GM23338 (cell line): ENCODE results near the gene LSM11. TPM values are rescaled to one million over a fixed set of nuclear protein-coding genes. Genes with fewer than 3 reads are reported as not detected.
"Not testable (repeated sequence)": the region's sequence is repeated elsewhere in the genome, so short reads cannot be mapped to it uniquely, and the experiment has no call there.

Experiments used
- ATAC-seq: fragments of 200-7000 bp; cut with Tn5 transposase; 3 replicates; pipeline ENCODE4 v1.9.1; 2020
- DNase-seq: peaks from one replicate; pipeline ENCODE4 v3.0.0-alpha.2; 2015; ENCODE audit warnings: low spot score
- H2AFZ ChIP-seq: fragments of 200-600 bp; sonication (generic); 2 replicates; pipeline ENCODE4 v1.8.0; 2016; ENCODE audit warnings: antibody characterized with exemption, mild to moderate bottlenecking, moderate library complexity
- H3F3A ChIP-seq: fragments of 200-600 bp; sonication (generic); replicated peaks from 2 replicates; pipeline ENCODE4 v1.8.0; 2017; ENCODE audit warnings: antibody characterized with exemption, mixed run types, low read depth
- H3K27ac ChIP-seq: fragments of 200-600 bp; sonication (generic); 2 replicates; pipeline ENCODE4 v1.6.1; 2016; ENCODE audit warnings: low read depth
- H3K27me3 ChIP-seq: fragments of 200-600 bp; sonication (generic); 2 replicates; pipeline ENCODE4 v1.8.0; 2016; ENCODE audit warnings: mild to moderate bottlenecking, mixed run types, moderate library complexity; ENCODE audit not compliant: insufficient read depth
- H3K36me3 ChIP-seq: fragments of 200-600 bp; sonication (generic); 2 replicates; pipeline ENCODE4 v1.8.0; 2016; ENCODE audit warnings: mild to moderate bottlenecking; ENCODE audit not compliant: insufficient read depth
- H3K4me1 ChIP-seq: fragments of 200-600 bp; sonication (generic); 2 replicates; pipeline ENCODE4 v1.8.0; 2016; ENCODE audit warnings: mild to moderate bottlenecking, moderate library complexity; ENCODE audit not compliant: insufficient read depth
- H3K4me2 ChIP-seq: fragments of 200-600 bp; sonication (generic); 2 replicates; pipeline ENCODE4 v1.7.1; 2017; ENCODE audit warnings: mixed run types
- H3K4me3 ChIP-seq: fragments of 200-600 bp; sonication (generic); 2 replicates; pipeline ENCODE4 v1.6.1; 2016; ENCODE audit warnings: mixed run types
- H3K79me2 ChIP-seq: fragments of 200-600 bp; sonication (generic); replicated peaks from 2 replicates; pipeline ENCODE4 v1.8.0; 2017; ENCODE audit warnings: mild to moderate bottlenecking; ENCODE audit not compliant: insufficient read depth
- H3K9me2 ChIP-seq: fragments of 200-600 bp; sonication (generic); 2 replicates; pipeline ENCODE4 v1.8.0; 2017; ENCODE audit not compliant: insufficient read depth
- H4K20me1 ChIP-seq: fragments of 200-600 bp; sonication (generic); replicated peaks from 2 replicates; pipeline ENCODE4 v1.8.0; 2017; ENCODE audit warnings: mild to moderate bottlenecking; ENCODE audit not compliant: insufficient read depth
- H3K27ac Mint-ChIP-seq: 2 replicates; pipeline ENCODE4 v1.8.0; 2020; ENCODE audit warnings: inconsistent platforms, mild to moderate bottlenecking, moderate library complexity, mixed read lengths
- H3K27me3 Mint-ChIP-seq: 3 replicates; pipeline ENCODE4 v1.8.0; 2022; ENCODE audit warnings: low read depth, mild to moderate bottlenecking, moderate library complexity, mixed read lengths, inconsistent platforms; ENCODE audit not compliant: insufficient read depth, poor library complexity
- H3K36me3 Mint-ChIP-seq: 3 replicates; pipeline ENCODE4 v1.8.0; 2021; ENCODE audit warnings: low read depth, mild to moderate bottlenecking, inconsistent platforms, moderate library complexity, mixed read lengths
- H3K4me1 Mint-ChIP-seq: 3 replicates; pipeline ENCODE4 v1.8.0; 2020; ENCODE audit warnings: mild to moderate bottlenecking, inconsistent platforms, mixed read lengths
- H3K4me3 Mint-ChIP-seq: 3 replicates; pipeline ENCODE4 v1.8.0; 2021; ENCODE audit warnings: moderate library complexity, mild to moderate bottlenecking, inconsistent platforms, mixed read lengths
- H3K9me3 Mint-ChIP-seq: 3 replicates; pipeline ENCODE4 v1.8.0; 2020; ENCODE audit warnings: moderate library complexity, mild to moderate bottlenecking, inconsistent platforms, mixed read lengths
- CREB1 ChIP-seq: fragments of 250-450 bp; sonication (Bioruptor Pico); IDR thresholded peaks from 2 replicates; pipeline ENCODE4 v1.5.0; 2020; ENCODE audit warnings: low read depth, mild to moderate bottlenecking, moderate library complexity
- ETS1 ChIP-seq: IDR thresholded peaks from 2 replicates; pipeline ENCODE4 v1.6.1; 2016; ENCODE audit warnings: antibody characterized with exemption
- EZH2phosphoT487 ChIP-seq: fragments of 200-600 bp; sonication (generic); IDR thresholded peaks from one replicate; pipeline ENCODE4 v1.8.1; 2018; ENCODE audit warnings: antibody characterized with exemption; ENCODE audit not compliant: unreplicated experiment
- JUNB ChIP-seq: IDR thresholded peaks from one replicate; pipeline ENCODE4 v1.6.1; 2016; ENCODE audit warnings: antibody characterized with exemption; ENCODE audit not compliant: unreplicated experiment
- NANOG ChIP-seq: IDR thresholded peaks from 2 replicates; pipeline ENCODE4 v1.6.1; 2016; ENCODE audit warnings: antibody characterized with exemption, borderline replicate concordance
- POLR2AphosphoS5 ChIP-seq: IDR thresholded peaks from 2 replicates; pipeline ENCODE4 v1.6.1; 2016; ENCODE audit warnings: antibody characterized with exemption, low read depth
- ZNF331 ChIP-seq: fragments of 250-450 bp; sonication (Bioruptor Pico); IDR thresholded peaks from 2 replicates; pipeline ENCODE4 v1.5.0; 2020; ENCODE audit warnings: low read depth, mild to moderate bottlenecking, moderate library complexity
- polyA plus RNA-seq: library from polyadenylated mRNA; unstranded; fragments of >200 nt; fragmentation: Nextera tagmentation; extraction: Ambion mirVana; gene quantifications from 2 replicates; pipeline ENCODE4 v1.2.1, GENCODE V29; 2016
- total RNA-seq: library from RNA; depleted of rRNA; stranded (reverse); fragments of >200 nt; shearing (Covaris generic); gene quantifications from 2 replicates; pipeline ENCODE4 v1.2.3, GENCODE V29; 2014

The LSM11 gene
- total and polyA plus RNA-seq, 2 experiments from 2014 or later, result 1.2 to 3.8 TPM

- no peak for TF ChIP-seq NANOG
Measured at GRCh38 chr5:157743163-157744050, at the start of gene LSM11 (continued).

GRCh38 chr5:157693816-157694215 lies 49.7 kb upstream of the LSM11 start:
- H2AFZ ChIP-seq, H3K4me3 ChIP-seq, H3K27ac ChIP-seq, H3K9me2 ChIP-seq, H3K36me3 ChIP-seq, ATAC-seq, H3K27ac Mint-ChIP-seq, H3K79me2 ChIP-seq, H3K4me1 ChIP-seq, H3K4me2 ChIP-seq, H3K4me1 Mint-ChIP-seq, H3K27me3 ChIP-seq, DNase-seq, H3K4me3 Mint-ChIP-seq, H3K27me3 Mint-ChIP-seq, H3F3A ChIP-seq, H4K20me1 ChIP-seq: not testable (repeated sequence)
- peaks cover 39% of the 10 kb centered on the region for H3K9me3 Mint-ChIP-seq
- H3K36me3 Mint-ChIP-seq, result peaks cover 12% of the 10 kb centered on the region

DNA sequence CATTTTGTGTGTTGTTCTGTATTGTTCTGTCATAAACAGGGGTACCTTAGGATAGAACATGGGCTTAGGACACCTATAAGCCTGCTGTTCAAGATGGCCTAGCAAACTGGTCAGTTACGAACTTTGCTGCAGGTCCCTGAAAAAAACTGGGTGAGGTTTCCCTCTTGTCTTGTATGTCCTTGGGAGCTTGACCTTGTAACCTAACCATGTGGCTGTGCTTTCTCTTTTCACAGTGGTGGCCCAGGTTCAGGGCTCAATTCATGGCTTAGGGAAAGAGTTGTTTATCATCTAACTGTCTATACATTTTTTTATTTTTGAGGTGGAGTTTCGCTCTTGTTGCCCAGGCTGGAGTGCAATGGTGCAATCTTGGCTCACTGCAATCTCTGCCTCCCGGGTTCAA lies 47.4 kb upstream of the LSM11 start:
- peaks cover 60% of the 10 kb centered on the region for H3K9me3 Mint-ChIP-seq
- not testable (repeated sequence) for H3K4me2 ChIP-seq, H3K4me1 Mint-ChIP-seq, H3K27ac ChIP-seq, H3K36me3 ChIP-seq, H3K9me2 ChIP-seq, DNase-seq, H3K4me1 ChIP-seq, H3F3A ChIP-seq, H3K4me3 Mint-ChIP-seq, H3K27ac Mint-ChIP-seq, H3K27me3 Mint-ChIP-seq, H4K20me1 ChIP-seq, ATAC-seq, H3K27me3 ChIP-seq, H3K79me2 ChIP-seq, H3K4me3 ChIP-seq, H2AFZ ChIP-seq
- H3K36me3 Mint-ChIP-seq, result peaks cover 20% of the 10 kb centered on the region

- H3K9me2 ChIP-seq, H3K4me1 ChIP-seq, H3K4me1 Mint-ChIP-seq, H3K27me3 Mint-ChIP-seq, H3K36me3 ChIP-seq, H3K4me3 Mint-ChIP-seq, H3K27me3 ChIP-seq, H3K27ac Mint-ChIP-seq, H3K4me2 ChIP-seq, H3K4me3 ChIP-seq, H3F3A ChIP-seq, DNase-seq, H4K20me1 ChIP-seq, ATAC-seq, H3K79me2 ChIP-seq, H3K27ac ChIP-seq, H2AFZ ChIP-seq: not testable (repeated sequence)
- H3K36me3 Mint-ChIP-seq, result peaks cover 15% of the 10 kb centered on the region; the same call in 2 of the 3 replicates
- H3K9me3 Mint-ChIP-seq, result peaks cover 50% of the 10 kb centered on the region
Measured at GRCh38 chr5:157698674-157699073, 44.8 kb upstream of the LSM11 start.

DNA sequence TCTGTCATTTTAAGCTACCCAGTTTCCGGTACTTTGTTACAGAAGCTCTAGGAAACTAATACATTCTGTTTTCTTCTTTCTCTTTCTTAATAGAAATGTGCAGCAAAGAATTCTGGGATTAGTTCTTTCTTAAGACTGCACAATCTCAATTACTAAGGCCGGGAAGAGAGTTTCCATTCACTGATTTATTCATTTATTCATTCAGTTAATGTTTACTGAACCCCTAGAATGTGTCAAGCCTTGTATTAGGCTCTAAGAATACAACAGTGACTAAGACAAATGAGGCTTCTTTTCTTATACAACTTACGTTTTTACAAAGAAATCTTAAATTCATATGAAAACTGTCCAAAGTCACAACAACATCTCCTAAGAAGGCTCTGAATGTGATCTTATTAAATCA lies 39.8 kb upstream of the LSM11 start:
- H3K9me3 Mint-ChIP-seq, result peaks cover 28% of the 10 kb centered on the region
- H3K27ac Mint-ChIP-seq, result no peak overlapping the region
- Histone ChIP-seq H3K4me1 (no peaks in the 10 kb centered on the region), H3K79me2 (no peaks in the 10 kb centered on the region), H3K4me3 (no peak overlapping the region), H3K4me2 (no peak overlapping the region), H3K9me2 (no peaks in the 10 kb centered on the region), H3F3A (no peaks in the 10 kb centered on the region), H4K20me1 (no peaks in the 10 kb centered on the region), H3K36me3 (no peaks in the 10 kb centered on the region), H3K27me3 (no peaks in the 10 kb centered on the region), H3K27ac (no peak overlapping the region), H2AFZ (no peak overlapping the region)
- ATAC-seq, result no peak
- H3K27me3 Mint-ChIP-seq, result no peaks in the 10 kb centered on the region
- no peak overlapping the region for H3K4me3 Mint-ChIP-seq
- no peak for DNase-seq
- no peaks in the 10 kb centered on the region for H3K4me1 Mint-ChIP-seq
- H3K36me3 Mint-ChIP-seq, result peaks cover 8% of the 10 kb centered on the region; the same call in 2 of the 3 replicates
- TF ChIP-seq POLR2AphosphoS5 (no peak), JUNB (no peak), ETS1 (no peak), CREB1 (CRISPR knock-in tag) (no peak), ZNF331 (no peak), EZH2phosphoT487 (no peak)
